Activated T-cell treated with anti-CD3 and anti-CD28 coated beads for 48 hours (primary cell): ENCODE measurements around the gene FBXO46.
"Not testable (repeated sequence)": the region's sequence is repeated elsewhere in the genome, so short reads cannot be mapped to it uniquely, and the experiment has no call there.

Experiments
- DNase-seq: peaks from one replicate; pipeline ENCODE4 v3.0.0-alpha.2; 2020; ENCODE audit warnings: low read depth

FBXO46 gene

DNA sequence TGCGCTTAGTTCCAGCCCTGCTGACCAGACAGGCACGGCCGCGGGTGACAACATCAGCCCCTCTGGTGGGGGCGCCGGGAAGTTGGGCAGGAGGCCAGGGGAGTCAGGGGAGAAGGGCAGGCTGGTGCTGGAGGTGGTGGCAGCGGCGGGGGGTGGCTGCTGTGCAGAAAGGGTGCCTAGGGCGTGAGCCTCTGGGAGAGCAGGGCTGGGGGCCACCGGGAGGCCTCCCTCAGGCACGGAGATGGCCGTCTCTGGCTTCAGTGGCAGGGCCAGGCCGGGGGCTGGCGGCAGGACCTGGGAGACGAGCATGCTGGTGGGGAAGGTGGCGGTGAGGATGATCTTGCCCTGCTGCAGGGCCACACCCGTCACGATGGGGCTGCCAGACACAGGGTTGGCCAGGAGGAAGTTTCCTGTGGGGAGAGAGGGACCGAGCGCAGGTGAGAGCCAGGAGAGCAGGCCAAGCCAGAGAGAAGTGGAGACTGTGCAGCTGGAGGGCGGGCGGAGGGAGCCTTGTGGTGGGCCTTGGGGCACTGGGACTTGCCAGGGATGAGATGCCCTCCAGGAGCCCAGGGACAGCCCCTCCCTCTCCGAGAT is 35.1 kb upstream of the FBXO46 start:
- no peak for DNase-seq

DNA sequence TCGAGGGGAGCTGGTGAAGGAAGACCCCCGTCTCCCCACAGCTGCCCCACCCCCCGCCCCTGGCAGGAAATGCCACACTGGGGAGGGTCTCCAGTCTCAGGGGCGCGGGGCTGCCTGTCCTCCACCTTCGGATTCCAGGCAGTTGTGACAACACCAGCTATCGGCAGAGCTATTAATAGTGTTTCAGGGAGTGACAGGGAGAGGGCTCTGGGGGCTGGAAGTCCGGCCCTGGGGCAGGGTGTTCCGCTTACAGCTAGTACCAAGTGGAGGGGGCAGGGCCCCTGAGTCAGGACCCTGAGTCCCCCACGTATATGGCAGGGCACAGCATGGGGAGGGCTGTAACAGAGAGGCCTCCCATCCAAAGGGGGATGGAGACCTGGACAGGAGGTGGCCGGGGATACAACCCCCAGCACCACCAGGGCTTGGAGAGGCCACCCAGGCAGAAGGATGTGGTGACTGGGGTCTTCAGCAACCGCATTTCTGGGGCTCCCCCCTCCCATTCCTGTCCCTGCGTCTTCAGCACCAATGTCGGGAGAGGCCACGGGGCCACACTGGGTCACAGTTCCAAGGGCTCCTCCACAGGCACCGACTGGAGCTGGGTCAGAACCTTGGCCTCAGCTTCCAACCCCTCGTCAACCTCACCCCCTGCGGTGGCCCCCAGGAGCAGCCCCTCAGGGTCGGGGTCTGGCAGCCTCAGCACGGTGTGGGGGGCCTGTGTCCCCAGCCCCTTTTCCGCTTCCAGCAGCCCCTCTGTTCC is 34.4 kb upstream of the FBXO46 start:
- DNase-seq, result no peak

DNA sequence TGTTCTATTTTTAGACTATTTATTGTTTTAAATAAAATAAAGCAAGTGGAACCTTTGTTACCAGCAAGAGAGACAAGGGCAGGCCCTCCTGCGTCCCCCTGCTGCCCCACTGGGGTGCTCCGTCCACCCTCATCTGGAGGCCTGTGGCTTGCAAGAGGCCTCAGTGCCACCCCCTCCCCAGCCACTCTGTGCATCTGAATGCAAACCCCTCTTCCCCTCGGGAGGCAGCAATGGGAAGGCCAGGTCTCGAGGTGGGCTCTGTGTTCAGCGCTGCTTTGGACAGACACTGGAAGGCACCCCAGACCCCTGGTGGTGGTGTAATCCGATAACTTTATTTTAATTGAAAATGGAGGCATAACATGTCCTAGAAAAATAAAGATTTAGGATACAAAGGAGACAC is 33.8 kb upstream of the FBXO46 start:
- DNase-seq, result no peak

DNA sequence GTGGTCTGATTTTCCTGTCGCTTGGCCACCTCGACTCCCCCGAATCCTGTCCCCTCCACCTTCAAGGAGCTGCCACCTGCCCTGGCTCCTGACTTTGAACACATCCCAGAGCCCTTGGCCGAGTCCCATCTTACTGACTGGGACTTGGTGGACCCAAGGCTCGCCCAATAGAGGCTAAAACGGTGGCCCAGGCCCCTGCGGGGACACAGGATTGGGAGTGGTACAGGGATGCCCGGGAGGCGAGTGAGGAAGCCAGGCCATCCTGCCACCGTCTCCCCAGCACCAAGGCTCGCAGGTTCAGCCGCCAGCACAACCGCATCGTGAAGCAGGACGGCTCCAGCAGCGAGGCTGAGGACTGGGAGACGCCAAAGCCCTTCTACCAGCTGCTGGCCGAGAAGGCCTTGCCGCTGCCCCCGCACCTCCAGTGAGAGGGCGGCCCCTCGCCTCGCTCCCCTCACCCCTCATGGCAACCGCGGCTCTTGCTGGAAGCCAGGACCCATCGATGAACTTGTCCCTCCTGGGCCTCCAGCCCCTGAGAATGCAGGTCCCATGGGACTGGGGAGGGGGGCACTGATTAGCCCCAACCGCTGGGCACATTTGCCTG is 33.1 kb upstream of the FBXO46 start:
- no peak for DNase-seq

DNA sequence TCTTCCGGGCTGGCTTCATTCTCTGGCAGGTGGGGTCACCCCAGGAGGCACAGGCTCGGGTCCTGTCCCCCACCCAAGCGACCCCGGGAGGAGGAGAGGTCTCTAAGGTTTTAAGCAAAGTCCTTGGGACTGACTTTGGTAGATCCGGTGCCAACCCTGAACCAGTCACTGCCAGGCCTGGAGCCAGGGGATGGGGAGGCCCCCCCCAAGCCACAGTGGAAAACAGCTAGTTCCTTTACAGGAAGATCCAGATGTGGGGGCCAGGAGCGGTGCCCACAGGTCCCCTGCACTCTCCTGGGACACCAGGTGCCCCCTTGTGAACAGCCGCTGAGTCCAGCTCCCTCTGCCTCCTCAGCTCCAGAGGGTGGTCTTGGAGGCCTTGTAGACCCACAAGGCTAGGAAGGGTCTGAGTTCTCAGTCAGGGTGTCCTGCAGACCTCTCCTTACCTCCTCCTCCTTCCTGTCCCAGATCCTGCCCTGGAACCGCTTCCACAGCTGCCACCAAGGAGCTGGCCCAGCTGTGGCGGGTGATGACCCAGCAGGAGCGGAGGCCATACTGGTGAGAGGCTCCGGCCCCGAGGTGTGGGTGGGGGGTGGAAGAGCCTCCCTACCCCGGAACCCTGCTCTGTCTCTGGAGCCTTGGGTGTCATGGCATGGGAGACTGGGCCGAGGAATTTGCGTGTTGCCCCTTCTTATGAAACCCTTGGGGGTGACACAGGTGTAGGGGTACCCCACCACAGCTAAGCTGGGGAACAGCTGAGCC is 32.4 kb upstream of the FBXO46 start:
- no peak for DNase-seq

DNA sequence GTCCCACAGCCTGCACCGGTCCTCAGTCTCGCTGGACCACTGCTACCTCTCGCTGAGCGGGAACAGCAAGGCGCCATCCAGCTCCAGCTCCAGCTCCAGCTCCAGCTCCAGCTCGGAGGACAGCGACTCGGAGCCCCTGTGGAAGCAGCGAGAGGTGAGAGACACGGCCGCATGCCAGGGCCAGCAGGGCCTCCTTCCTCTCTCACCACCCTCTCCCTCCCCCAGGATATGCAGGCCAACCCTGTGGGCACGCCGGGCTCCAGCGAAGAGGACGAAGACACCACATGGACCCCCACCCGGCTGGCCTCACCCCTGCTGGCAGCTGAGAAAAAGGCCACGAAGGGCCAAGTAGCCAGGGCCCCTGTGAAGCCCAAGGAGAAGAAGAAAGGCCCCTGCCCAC is 31.0 kb upstream of the FBXO46 start:
- no peak for DNase-seq

DNA sequence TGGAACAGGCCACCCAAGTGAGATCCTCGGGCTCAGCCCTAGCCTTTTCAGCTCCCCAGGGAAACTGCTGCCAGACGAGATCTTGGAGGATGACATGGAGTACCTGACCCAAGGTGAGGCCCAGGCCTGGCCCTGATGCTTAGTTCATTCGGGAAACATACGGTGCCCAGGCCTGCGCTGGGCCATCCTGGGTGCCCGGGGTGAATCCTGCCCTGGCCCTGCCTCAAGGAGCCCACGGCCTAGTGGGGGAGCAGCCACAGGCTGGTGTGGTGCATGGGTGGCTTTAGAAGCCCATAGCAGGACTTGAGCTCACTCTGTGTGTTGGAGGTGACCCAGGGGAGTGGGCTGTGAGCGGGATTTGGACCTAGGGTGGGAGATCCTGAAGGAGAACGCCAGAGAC is 28.2 kb upstream of the FBXO46 start:
- DNase-seq, result no peak

DNA sequence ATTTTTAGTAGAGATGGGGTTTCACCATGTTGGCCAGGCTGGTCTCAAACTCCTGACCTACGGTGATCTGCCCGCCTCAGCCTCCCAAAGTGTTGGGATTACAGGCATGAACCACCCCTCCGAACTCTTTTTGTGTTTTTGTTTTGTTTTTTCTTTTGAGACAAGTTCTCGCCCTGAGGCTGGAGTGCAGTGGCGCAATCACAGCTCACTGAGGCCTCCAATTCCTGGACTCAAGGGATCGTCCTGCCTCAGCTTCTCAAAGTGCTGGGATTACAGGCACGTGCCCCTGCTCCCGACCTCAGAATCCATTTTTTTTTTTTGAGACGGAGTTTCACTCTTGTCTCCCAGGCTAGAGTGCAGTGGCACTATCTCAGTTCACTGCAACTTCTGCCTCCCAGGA is 27.0 kb upstream of the FBXO46 start:
- DNase-seq, result no peak

DNA sequence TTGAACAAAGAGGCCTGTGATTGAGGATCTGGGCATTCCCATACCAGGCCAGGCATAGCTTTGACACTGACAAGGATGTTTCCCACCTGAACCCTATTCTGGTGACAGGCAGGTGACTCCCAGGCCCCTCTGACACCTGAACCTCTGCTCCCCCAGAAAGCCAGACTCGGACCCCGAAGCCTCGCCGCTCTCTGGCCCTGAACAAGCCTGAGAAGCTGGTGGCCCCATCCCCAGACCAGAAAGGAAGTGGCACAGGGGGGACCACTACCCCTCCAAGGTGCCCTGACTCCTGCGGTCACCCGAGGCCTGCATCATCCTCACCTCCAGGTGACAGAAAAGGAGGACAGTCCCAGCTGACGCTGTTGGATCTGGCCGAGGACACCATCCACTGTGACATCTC is 23.6 kb upstream of the FBXO46 start:
- no peak for DNase-seq

DNA sequence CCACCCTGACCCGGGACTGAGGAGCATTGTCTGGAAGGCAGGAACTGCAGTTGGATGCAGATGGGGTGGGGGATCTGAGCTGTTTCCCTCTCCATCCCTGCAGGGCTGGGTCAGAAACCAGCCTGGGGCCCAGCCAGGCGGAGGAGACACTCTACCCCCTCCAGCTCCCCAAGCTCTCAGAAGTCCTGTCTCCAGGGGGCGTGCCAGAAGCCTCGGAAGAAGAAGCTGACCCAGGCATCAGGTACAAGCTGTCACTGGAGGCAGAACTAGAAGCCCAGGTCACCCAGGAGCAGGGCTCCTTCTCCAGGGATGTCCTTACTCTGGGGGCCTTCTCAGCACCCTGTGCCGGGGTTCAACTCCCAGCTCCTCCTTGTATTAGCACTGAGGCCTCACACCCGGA is 22.9 kb upstream of the FBXO46 start:
- DNase-seq, result no peak

DNA sequence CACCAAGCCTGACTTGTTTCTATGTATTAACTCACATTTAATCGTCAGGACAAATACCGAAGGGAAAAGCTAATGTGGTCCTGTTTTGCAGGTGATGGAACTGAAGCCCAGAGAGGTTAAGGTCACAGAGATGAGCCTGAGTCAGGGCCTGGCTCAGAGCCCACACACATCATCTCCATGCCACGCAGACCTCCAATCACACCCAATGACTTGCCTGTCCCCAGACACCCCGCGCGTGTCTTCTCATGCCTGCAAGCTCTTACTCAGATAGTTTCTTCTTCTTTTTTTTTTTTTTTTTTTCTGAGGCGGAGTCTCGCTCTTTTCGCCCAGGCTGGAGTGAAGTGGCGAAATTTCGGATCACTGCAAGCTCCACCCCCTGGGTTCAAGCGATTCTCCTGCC is 21.9 kb upstream of the FBXO46 start:
- DNase-seq, result no peak

DNA sequence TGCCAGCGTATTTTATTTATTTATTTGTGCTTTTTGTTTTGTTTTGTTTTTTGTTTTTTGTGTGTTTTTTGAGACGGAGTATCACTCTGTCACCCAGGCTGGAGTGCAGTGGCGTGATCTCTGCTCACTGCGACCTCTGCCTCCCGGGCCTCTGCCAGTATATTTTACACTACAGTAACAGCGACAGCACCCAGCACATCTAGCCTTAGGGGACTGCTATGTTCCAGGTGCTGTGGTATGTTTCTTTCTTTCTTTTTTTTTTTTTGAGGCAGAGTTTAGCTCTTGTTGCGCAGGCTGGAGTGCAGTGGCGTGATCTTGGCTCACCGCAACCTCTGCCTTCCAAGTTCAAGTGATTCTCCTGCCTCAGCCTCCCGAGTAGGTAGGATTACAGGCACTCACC is 20.8 kb upstream of the FBXO46 start:
- not testable (repeated sequence) for DNase-seq

DNA sequence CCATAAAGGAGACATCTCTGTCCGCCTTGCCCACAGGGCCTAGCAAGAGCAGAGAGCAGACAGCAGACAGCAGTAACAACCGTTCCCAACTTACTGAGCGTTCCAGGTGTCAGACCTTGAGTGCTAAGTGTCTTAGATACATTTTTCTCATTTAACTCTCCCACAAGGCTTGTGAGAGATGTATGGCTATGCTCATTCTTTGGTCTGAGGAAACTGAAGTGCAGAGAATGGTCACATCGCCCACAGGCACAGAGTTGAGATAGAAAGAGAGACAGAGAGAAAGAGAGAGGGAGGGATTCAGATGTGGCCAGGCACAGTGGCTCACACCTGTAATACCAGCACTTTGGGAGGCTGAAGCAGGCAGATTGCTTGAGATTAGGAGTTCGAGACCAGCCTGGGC is 16.8 kb upstream of the FBXO46 start:
- DNase-seq, result no peak

DNA sequence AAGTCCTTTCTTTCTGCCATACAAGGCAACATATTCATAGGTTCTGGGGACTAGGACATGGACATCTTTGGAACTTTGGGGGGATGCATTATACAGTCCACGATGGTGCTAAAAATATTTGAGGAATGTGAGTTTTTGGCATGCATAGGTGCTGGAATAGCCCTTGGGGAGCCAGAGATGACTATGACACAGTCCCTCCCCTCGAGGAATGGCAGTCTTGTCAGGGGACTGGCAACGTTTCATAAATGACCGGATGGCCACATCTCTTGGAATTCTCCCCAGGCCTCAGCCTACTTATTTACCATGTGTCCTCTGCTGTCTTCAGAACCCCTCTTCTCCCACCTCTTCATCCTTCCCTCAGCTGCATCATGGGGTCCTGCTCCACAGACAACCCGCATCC is 16.2 kb upstream of the FBXO46 start:
- DNase-seq, result no peak

DNA sequence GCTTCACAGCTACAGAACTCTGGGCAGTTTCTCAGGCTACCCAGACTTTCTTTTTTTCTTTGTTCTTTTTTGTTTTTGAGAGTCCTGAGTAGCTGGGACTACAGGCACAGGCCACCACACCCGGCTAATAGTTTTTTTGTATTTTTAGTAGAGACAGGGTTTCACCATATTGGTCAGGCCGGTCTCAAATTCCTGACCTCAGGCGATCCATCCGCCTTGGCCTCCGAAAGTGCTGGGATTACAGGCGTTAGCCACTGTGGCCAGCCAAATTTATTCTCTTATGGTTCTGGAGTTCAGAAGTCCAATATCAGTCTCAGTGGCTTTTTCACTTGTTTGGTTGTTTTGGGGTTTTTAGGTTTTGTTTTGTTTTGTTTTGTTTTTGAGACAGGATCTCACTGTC is 14.9 kb upstream of the FBXO46 start:
- DNase-seq, result no peak

DNA sequence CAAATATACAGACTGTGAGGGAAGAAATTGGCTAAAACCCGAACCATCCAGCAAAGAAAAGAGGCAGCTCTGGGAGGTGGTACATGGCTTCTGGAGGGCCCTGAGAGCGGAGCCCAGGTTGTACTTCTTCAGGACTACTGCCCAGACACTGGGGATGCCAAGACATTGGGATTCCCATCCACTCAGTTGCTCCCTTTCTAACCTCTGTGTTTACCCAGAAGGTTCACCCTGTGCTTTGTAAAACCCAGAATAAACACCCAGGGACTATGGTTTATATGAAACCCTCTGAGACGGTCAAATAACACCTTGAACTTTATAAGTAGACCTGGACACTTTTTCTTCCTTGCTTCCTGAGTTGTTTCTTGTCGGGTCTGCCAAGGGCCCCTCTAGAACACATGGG is 12.3 kb upstream of the FBXO46 start:
- DNase-seq, result no peak

DNA sequence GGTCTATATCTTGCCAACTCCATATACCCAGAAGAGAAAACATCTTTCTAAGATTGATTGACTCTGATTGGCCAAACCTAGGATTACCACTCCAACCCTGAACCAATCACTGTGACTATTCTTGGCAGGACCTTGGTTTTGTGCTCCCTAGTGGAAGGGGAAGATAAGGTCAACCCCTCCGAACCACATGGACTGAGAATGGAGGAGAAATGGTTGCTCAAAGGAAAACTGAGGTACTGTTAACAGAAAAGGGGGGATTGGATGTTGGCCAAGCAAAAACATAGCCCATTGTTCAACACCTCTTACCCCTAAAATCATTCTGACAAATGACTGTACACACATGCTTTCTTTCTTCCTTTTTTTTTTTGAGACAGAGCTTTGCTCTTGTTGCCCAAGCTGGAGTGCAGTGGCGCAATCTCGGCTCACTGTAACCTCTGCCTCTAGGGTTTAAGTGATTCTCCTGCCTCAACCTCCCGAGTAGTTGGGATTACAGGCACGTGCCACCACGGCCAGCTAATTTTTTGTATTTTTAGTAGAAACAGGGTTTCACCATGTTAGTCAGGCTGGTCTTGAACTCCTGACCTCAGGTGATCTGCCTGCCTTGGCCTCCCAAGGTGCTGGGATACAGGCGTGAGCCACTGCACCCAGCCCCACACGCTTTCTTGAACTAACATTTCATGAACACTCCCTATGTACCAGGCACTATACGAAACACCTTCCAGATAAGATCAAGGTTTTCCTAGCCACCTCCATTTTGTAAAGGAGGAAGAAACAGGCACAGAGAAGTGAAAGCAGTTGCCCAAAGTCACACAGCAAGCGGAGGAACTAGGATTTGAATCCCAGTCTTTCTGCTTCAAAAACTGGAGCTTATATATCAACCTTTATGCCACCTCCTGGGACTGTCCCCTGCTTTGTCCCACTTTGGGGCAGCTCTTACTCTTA is 9.1 kb upstream of the FBXO46 start:
- no peak for DNase-seq

DNA sequence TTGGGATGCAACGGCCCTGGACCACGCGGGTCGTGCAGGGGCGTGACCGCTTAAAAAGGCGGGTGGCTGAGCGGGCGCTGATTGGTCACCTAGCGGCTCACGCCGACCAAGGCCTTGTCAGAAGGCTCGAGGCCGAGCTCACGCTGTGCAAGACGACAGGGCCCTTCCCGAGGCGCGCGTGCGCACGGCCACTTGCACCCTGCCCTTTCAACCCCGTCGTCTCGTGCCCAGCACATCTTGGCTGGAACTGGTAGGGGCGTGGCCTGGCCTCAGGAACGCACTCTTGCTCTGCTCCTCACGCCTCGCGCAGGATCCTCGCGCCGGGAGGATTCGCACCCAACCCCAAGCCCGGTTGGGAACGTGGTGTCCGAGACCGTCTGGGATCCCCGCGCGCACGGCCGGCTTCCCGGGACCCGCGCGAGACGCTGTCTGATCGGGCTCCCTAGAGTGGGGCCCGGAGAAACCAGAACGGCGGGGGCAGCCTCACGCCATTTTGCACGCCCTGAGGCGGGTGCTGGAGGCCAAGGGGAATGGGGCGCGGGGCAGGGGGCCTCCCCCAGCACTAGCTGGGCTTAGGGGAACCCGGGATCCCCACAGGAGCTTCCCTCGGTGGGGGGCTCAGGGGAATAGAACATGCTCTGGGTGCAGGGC is 2.6 kb upstream of the FBXO46 start, which contains the start of gene MEIOSIN:
Gene MEIOSIN (plus strand): TSS at position 280 of the 651 bp plus-strand sequence. CDS start 1,938 bp downstream, outside the sequence.
- DNase-seq, result no peak

DNA sequence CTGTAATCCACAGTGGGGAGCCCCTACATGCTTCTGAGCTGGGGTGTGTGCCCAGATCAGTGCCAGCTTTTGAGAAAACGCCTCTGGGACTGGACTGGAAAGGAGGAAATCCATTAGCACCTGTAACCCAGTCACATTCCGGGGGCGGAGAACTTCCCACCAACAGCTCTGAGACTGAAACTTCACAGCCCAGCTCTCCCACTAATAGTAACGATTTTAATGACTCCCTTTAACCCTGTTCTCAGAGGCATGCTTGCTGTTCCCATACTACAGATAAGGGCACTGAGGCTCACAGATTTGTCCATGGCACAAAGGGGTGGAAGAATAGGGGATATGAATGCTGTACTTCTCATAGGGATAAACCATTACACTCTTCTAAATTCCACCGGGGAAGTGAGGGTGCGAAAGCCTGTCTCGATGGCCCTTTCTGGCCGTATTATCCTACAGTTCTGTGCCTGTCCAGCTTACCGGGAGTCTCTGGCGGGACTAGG is 851 bp downstream of the FBXO46 start:
- DNase-seq, result no peak

DNA sequence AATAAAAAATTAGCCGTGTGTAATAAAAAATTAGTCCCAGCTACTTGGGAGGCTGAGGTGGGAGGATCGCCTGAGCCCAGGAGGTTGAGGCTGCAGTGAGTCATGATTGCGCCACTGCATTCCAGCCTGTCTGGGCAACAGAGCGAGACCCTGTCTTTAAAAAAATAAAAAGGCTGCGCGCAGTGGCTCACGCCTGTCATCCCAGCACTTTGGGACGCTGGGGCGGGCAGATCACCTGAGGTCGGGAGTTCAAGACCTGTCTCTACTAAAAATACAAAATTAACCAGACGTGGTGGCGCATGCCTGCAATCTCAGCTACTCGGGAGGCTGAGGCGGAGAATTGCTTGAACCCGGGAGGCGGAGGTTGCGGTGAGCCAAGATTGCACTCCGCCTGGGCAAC is 2.0 kb downstream of the FBXO46 start:
- DNase-seq, result not testable (repeated sequence)

DNA sequence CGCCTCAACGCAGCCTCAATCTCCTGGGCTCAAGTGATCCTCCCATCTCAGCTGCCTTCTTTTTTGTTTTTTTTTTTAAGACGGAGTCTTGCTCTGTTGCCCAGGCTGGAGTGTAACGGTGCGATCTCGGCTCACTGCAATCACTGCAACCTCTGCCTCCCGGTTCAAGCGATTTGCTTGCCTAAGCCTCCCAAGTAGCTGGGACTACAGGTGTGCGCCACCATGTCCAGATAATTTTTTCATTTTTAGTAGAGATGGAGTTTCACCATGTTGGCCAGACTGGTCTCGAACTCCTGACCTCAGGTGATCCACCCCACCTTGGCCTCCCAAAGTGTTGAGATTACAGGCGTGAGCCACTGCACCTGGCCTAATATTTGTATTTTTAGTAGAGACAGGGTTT is 10.6 kb downstream of the FBXO46 start:
- DNase-seq, result not testable (repeated sequence)
